Brain microvascular endothelial cell (primary cell): ENCODE results near the gene KCNQ1.

Source experiments
- DNase-seq: peaks from one replicate; pipeline ENCODE4 v3.0.0-alpha.2; 2020
- H3K27ac ChIP-seq: fragments of 250-450 bp; sonication (Bioruptor Pico); 2 replicates; pipeline ENCODE4 v1.5.1; 2020; ENCODE audit warnings: mild to moderate bottlenecking, moderate library complexity
- H3K27me3 ChIP-seq: fragments of 250-450 bp; sonication (Bioruptor Pico); replicated peaks from 2 replicates; pipeline ENCODE4 v1.5.1; 2020; ENCODE audit warnings: mild to moderate bottlenecking
- H3K36me3 ChIP-seq: fragments of 250-450 bp; sonication (Bioruptor Pico); replicated peaks from 2 replicates; pipeline ENCODE4 v1.5.1; 2020; ENCODE audit warnings: mild to moderate bottlenecking
- H3K4me3 ChIP-seq: 2 replicates; pipeline ENCODE4 v1.5.1; 2011; ENCODE audit warnings: low read depth, mild to moderate bottlenecking, control low read depth, low read length, moderate library complexity
- in situ Hi-C: cut with HindIII; loops from 2 replicates; pipeline ENCODE4 v1.10.0; 2017; ENCODE audit warnings: low sequenced_read_pairs, low pct_ligation_motif_present
- TF ChIP-seq, protein P1 (sequence below): IDR thresholded peaks from 2 replicates; pipeline ENCODE4 v1.5.1; 2011; ENCODE audit warnings: low read depth, mild to moderate bottlenecking, moderate library complexity, low read length, control low read depth, inconsistent platforms; ENCODE audit errors: missing control alignments

Gene KCNQ1

GRCh38 chr11:2826679-2827056, 381.9 kb downstream of the KCNQ1 start:
- no peaks in the 10 kb centered on the region for H3K36me3 ChIP-seq
- no peak for DNase-seq
- H3K27me3 ChIP-seq = no peaks in the 10 kb centered on the region
- TF ChIP-seq, protein P1, sequence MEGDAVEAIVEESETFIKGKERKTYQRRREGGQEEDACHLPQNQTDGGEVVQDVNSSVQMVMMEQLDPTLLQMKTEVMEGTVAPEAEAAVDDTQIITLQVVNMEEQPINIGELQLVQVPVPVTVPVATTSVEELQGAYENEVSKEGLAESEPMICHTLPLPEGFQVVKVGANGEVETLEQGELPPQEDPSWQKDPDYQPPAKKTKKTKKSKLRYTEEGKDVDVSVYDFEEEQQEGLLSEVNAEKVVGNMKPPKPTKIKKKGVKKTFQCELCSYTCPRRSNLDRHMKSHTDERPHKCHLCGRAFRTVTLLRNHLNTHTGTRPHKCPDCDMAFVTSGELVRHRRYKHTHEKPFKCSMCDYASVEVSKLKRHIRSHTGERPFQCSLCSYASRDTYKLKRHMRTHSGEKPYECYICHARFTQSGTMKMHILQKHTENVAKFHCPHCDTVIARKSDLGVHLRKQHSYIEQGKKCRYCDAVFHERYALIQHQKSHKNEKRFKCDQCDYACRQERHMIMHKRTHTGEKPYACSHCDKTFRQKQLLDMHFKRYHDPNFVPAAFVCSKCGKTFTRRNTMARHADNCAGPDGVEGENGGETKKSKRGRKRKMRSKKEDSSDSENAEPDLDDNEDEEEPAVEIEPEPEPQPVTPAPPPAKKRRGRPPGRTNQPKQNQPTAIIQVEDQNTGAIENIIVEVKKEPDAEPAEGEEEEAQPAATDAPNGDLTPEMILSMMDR = no peak
- in situ Hi-C loops = no loop called here
- peak overlapping the region; percentile 90 for H3K27ac ChIP-seq
- H3K4me3 ChIP-seq = no peak overlapping the region

DNA sequence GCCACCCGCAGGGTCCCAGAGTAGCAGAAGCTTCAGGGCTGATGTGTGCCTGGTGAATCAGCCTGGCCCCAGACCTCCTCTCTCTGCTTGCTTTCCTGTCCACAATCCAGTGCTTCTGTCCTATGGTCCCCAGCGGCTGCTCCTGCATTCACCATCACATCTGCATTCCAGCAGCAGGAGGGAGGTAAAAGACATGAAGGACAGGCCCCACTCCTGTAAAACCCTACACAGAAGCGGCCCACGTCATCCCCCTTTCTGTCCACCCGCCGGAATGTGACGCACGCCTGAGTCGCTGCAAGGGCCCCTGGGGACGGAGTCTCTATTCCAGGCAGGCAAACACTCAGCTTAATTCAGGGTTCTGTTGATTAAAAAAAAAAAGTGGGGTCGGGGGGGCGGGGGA, 382.4 kb downstream of the KCNQ1 start:
- Histone ChIP-seq H3K4me3 (no peak overlapping the region), H3K36me3 (no peaks in the 10 kb centered on the region), H3K27ac (peak overlapping the region; percentile 90), H3K27me3 (no peaks in the 10 kb centered on the region)
- DNase-seq = peak; percentile 31
- TF ChIP-seq, protein P1 = no peak
- in situ Hi-C loops = no loop called here

- in situ Hi-C loops = no loop called here
Measured at GRCh38 chr11:2827792-2828191, 383.0 kb downstream of the KCNQ1 start.

DNA sequence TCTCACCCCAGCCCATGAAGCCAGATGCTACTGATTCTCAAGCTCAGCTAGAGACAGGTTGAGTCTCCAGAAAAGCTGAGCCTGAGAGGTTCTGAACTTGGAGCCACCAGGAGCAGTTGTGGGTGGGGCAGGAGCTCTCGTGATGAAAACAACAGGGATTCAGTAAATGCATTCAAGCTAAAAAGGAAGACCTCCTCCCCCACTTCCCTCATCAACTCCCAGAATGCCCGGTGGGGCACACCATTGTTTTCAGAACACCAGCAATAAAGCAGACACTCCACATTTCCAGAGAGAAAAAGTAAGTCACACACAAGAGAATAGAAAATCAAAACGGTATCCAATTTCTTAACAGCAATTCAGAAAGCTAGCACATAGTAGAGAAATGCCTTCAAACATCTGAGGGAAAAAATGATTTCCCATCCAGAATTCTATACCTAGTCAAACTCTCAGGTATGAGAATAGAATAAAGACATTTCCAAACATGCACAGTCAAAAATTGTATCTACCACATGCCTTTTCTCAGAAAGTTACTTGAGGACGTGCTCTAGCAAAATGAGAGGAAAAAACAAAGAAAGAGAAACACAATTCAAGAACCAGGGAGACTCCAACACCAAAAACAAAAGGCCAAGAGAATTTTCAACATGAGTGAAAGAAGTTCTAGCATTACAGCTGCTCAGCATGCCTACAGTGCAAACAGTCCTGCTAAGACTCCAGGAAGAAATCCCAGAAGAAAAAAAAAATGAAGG, 383.9 kb downstream of the KCNQ1 start:
- Histone ChIP-seq H3K4me3 (no peak overlapping the region), H3K27me3 (no peaks in the 10 kb centered on the region), H3K36me3 (no peaks in the 10 kb centered on the region), H3K27ac (no peak overlapping the region)
- DNase-seq = no peak
- TF ChIP-seq, protein P1 = no peak
- in situ Hi-C loops = no loop called here

More at GRCh38 chr11:2827792-2828191, 383.0 kb downstream of the KCNQ1 start:
- Histone ChIP-seq H3K4me3 (no peak overlapping the region), H3K27me3 (no peaks in the 10 kb centered on the region), H3K27ac (no peak overlapping the region), H3K36me3 (no peaks in the 10 kb centered on the region)
- TF ChIP-seq, protein P1 = no peak
- no peak for DNase-seq

DNA sequence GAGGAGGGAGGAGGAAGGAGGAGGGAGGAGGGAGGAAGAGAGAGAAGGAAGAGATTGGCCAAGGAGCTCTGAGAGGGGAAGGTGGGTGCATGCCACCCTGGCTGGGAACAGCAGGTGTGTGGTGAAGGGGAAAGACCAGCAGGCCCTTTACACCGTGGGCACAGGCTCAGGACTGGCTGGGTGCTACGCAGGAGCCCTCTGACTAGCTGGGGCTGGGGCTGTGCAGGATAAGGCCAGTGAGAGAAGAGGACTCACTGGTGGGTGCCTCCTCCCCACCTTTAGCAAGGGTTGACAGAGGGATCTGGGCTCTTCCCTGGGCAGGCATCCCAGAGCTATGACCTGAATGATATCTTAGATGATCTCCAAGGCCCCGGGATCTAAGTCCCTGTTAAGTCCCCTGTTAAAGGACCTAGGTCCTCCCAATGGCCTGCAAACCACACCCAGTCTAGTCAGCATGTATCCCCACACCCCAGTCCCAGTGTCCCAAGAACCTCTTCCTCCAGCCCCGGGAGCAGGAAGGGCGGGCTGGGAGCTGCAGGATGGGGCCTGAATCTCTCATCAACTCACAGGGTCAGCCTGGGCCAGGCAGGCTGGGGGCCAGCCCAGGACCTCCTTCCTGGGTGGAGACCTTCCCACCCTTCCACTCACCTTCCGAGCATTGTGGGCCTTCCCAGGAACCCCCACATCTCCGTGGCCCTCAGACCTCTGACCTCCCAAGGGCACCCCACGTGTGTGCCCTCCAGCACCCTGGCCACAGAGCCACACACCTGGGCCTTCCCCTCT, 385.4 kb downstream of the KCNQ1 start:
- TF ChIP-seq, protein P1 = no peak
- H3K27ac ChIP-seq = no peak overlapping the region
- no peaks in the 10 kb centered on the region for H3K27me3 ChIP-seq
- DNase-seq = no peak
- no peak overlapping the region for H3K4me3 ChIP-seq
- in situ Hi-C loops = no loop called here
- no peaks in the 10 kb centered on the region for H3K36me3 ChIP-seq
